HG02884 (cell line): ENCODE data around the gene NEK1.

ENCODE experiments used
- ATAC-seq: cut with Tn5 transposase; IDR thresholded peaks from one replicate; pipeline ENCODE4 v1.9.1; 2021; ENCODE audit warnings: mild to moderate bottlenecking, moderate library complexity; ENCODE audit not compliant: unreplicated experiment

Gene NEK1

GRCh38 chr4:169383724-169384123 is 228.7 kb downstream of the NEK1 start:
- no peak for ATAC-seq

GRCh38 chr4:169379688-169380087 is 232.7 kb downstream of the NEK1 start:
- no peak for ATAC-seq

- no peak for ATAC-seq
Measured at GRCh38 chr4:169377367-169377766, 235.0 kb downstream of the NEK1 start.

- no peak for ATAC-seq
Measured at GRCh38 chr4:169376421-169376820, 236.0 kb downstream of the NEK1 start.

- ATAC-seq, result no peak
Measured at GRCh38 chr4:169372791-169373190, 239.6 kb downstream of the NEK1 start.

GRCh38 chr4:169369634-169370033 is 242.7 kb downstream of the NEK1 start:
- ATAC-seq, result no peak

GRCh38 chr4:169367826-169368225 is 244.6 kb downstream of the NEK1 start:
- ATAC-seq, result no peak

- ATAC-seq, result no peak
Measured at GRCh38 chr4:169366821-169367220, 245.6 kb downstream of the NEK1 start.

GRCh38 chr4:169362607-169363006 is 249.8 kb downstream of the NEK1 start:
- no peak for ATAC-seq

GRCh38 chr4:169361756-169362155 is 250.6 kb downstream of the NEK1 start:
- no peak for ATAC-seq

- no peak for ATAC-seq
Measured at GRCh38 chr4:169359961-169360360, 252.4 kb downstream of the NEK1 start.

GRCh38 chr4:169352360-169352759 is 260.0 kb downstream of the NEK1 start:
- no peak for ATAC-seq

GRCh38 chr4:169351872-169352271 is 260.5 kb downstream of the NEK1 start:
- no peak for ATAC-seq

GRCh38 chr4:169348541-169348940 is 263.8 kb downstream of the NEK1 start:
- ATAC-seq, result no peak

GRCh38 chr4:169346840-169347239 is 265.5 kb downstream of the NEK1 start:
- no peak for ATAC-seq

- no peak for ATAC-seq
Measured at GRCh38 chr4:169345316-169345721, 267.1 kb downstream of the NEK1 start.
